Lung (tissue), 12 donors: ENCODE results near the gene METTL1. TPM values are rescaled to one million over a fixed set of nuclear protein-coding genes. Genes with fewer than 3 reads are reported as not detected.
"Not testable (repeated sequence)": the region's sequence is repeated elsewhere in the genome, so short reads cannot be mapped to it uniquely, and the experiment has no call there.

Experiments
- ATAC-seq: fragments of 200-7000 bp; cut with Tn5 transposase; one replicate; pipeline ENCODE4 v1.9.1; 2020; ENCODE audit warnings: moderate number of reproducible peaks; ENCODE audit not compliant: insufficient read depth, low FRiP score
- DNase-seq, 3 donors: peaks; one replicate each; pipeline ENCODE4 v3.0.0-alpha.2; 2013 to 2017
- H3K27ac ChIP-seq, 2 donors: one replicate each; pipeline ENCODE4 v1.5.1; 2013; ENCODE audit warnings: mild to moderate bottlenecking in 2 of 2, moderate library complexity in 2 of 2, control low read depth in 1 of 2, inconsistent platforms in 1 of 2, low read depth in 1 of 2, low read length in 1 of 2
- H3K27me3 ChIP-seq, 3 donors: one replicate each; pipeline ENCODE4 v1.5.1; 2013; ENCODE audit warnings: low read length in 2 of 3; ENCODE audit not compliant: control insufficient read depth in 3 of 3, insufficient read depth in 3 of 3
- H3K36me3 ChIP-seq, 4 donors: one replicate each; pipeline ENCODE4 v1.5.1; 2013; ENCODE audit warnings: low read length in 4 of 4, mild to moderate bottlenecking in 1 of 4, moderate library complexity in 1 of 4; ENCODE audit not compliant: control insufficient read depth in 4 of 4, insufficient read depth in 4 of 4
- H3K4me1 ChIP-seq, 5 donors: one replicate each; pipeline ENCODE4 v1.5.1; 2013; ENCODE audit warnings: low read length in 5 of 5, mild to moderate bottlenecking in 2 of 5, moderate library complexity in 1 of 5; ENCODE audit not compliant: control insufficient read depth in 5 of 5, insufficient read depth in 5 of 5
- H3K4me3 ChIP-seq: one replicate; pipeline ENCODE4 v1.5.1; 2013; ENCODE audit warnings: mild to moderate bottlenecking, control low read depth, moderate library complexity
- H3K9ac ChIP-seq, 2 donors: one replicate each; pipeline ENCODE4 v1.5.1; 2013; ENCODE audit warnings: low read length in 2 of 2, control low read depth in 1 of 2; ENCODE audit not compliant: insufficient read depth in 1 of 2
- H3K9me3 ChIP-seq, 4 donors: one replicate each; pipeline ENCODE4 v1.5.1; 2013; ENCODE audit warnings: low read length in 3 of 4, mild to moderate bottlenecking in 1 of 4, moderate library complexity in 1 of 4; ENCODE audit not compliant: control insufficient read depth in 4 of 4, insufficient read depth in 3 of 4
- WGBS, 2 donors: extraction: QIAGEN DNeasy Blood & Tissue Kit; methylation state at CpG; one replicate each; pipeline ENCODE4 v1.1.7; 2013; 5-methylcytosine and 5-hydroxymethylcytosine counted together
- polyA plus RNA-seq, 2 donors: library from polyadenylated mRNA; stranded (reverse); fragments of 200-250 nt; gene quantifications; one replicate each; pipeline ENCODE4 v1.2.1, GENCODE V29; 2013
- total RNA-seq, 2 donors: library from RNA; depleted of rRNA in 1 of 2; stranded (reverse); fragments of >200 nt in 1 of 2; gene quantifications; one replicate each; pipeline ENCODE4 v1.2.1, GENCODE V29; 2014 to 2021
- TF ChIP-seq, protein P1 (sequence below): IDR thresholded peaks from 2 replicates; pipeline ENCODE4 v1.5.1; 2012; ENCODE audit warnings: mild to moderate bottlenecking; ENCODE audit errors: control extremely low read depth, extremely low read depth
- donor health status: control.
- donor health status: control.
- donor health status: Bipolar disorder and iron deficiency.
- donor health status: healthy.
- donor health status: DM: yes; HTN: yes; CAD: no.

Gene METTL1
- total and polyA plus RNA-seq, 4 donors, result 2.8 to 35.5 (median 31.6) TPM

DNA sequence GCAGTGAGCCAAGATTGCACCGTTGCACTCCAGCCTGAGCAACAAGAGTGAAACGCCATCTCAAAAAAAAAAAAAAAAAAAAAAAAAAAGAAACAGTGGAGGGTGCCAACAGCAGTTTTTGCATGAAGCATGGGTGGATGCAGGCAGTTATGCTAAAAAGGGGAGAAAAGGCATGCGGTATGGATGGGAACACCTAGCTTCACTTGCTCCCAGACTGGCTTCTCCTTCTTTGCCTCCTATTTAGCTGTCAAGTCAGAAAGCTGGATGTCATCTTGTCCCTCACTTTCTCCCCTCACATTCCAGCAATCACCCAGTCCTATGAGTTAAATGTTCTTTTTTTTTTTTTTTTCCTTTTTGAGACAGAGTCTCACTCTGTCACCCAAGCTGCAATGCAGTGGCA, 3.1 kb upstream of the METTL1 start:
- TF ChIP-seq, protein P1, sequence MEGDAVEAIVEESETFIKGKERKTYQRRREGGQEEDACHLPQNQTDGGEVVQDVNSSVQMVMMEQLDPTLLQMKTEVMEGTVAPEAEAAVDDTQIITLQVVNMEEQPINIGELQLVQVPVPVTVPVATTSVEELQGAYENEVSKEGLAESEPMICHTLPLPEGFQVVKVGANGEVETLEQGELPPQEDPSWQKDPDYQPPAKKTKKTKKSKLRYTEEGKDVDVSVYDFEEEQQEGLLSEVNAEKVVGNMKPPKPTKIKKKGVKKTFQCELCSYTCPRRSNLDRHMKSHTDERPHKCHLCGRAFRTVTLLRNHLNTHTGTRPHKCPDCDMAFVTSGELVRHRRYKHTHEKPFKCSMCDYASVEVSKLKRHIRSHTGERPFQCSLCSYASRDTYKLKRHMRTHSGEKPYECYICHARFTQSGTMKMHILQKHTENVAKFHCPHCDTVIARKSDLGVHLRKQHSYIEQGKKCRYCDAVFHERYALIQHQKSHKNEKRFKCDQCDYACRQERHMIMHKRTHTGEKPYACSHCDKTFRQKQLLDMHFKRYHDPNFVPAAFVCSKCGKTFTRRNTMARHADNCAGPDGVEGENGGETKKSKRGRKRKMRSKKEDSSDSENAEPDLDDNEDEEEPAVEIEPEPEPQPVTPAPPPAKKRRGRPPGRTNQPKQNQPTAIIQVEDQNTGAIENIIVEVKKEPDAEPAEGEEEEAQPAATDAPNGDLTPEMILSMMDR, result no peak
- H3K4me1 ChIP-seq, result peaks cover 3 to 16% (median 6%) of the 10 kb centered on the region in 5 donors
- whole genome bisulfite sequencing, 2 donors, result 89 to 100% methylated on average over 3 of the region's 3 CpGs
- DNase-seq (no peak), ATAC-seq (no peak)
- no peak overlapping the region for H3K9ac ChIP-seq
- no peak overlapping the region for H3K4me3 ChIP-seq
- H3K9me3 ChIP-seq, result no peaks in the 10 kb centered on the region
- H3K36me3 ChIP-seq, result peaks cover 2 to 22% (median 5%) of the 10 kb centered on the region in 4 donors
- H3K27ac ChIP-seq, result no peak overlapping the region
- no peaks in the 10 kb centered on the region for H3K27me3 ChIP-seq

GRCh38 chr12:57774634-57775033, 2.7 kb upstream of the METTL1 start:
- WGBS, 2 donors, result 93 to 96% methylated on average over 11 of the region's 11 CpGs
- H3K9ac ChIP-seq, H3K4me3 ChIP-seq, H3K27ac ChIP-seq, DNase-seq, H3K27me3 ChIP-seq, ATAC-seq, H3K9me3 ChIP-seq: not testable (repeated sequence)
- Histone ChIP-seq H3K4me1 (peaks cover 3 to 16% (median 6%) of the 10 kb centered on the region in 5 donors), H3K36me3 (peaks cover 3 to 22% (median 7%) of the 10 kb centered on the region in 4 donors)

DNA sequence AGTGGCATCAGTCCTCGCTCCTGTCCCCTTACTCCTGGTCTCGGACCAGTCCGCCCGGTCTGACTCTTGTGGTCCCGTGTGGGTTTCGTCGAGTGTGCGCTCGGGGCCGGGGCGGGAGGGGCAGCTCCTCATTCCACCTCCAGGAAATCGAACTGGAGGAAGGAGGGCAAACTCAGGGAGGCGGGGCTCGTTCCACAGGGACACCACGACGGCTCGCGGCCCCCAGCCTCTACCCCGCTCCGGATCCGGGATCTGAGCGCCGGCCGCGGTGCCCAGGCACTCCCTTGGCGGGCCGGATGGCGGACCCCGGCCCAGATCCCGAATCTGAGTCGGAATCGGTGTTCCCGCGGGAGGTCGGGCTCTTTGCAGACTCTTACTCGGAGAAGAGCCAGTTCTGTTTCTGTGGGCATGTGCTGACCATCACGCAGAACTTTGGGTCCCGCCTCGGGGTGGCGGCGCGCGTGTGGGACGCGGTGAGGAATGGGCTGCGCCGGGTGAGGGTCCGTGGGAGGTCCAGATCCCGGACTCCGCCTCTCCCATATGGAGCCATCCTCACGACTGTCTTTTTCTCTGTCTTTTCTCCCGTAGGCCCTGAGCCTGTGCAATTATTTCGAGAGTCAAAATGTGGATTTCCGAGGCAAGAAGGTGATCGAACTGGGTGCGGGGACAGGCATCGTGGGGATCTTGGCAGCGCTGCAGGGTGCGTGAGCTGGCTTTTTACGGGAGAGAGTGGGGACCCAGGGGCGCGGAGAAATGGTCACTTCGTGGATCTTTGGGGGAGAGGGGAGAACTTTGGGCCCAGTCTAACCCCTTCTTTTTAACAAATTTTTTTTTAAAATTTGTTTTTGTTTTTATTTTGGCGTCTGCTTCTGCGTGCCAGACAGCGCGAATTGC, 771 bp upstream of the METTL1 start, which contains the start of gene EEF1AKMT3:
Gene EEF1AKMT3, plus strand, starts transcription at position 186 of the 894 bp plus-strand sequence. Its CDS starts 111 bp downstream, at position 297.
- TF ChIP-seq, protein P1, result no peak
- peak; percentile 64 to 74 (median 70) for DNase-seq

GRCh38 chr12:57771236-57771872, 551 bp downstream of the METTL1 start:
- DNase-seq, result peak; percentile 95 to 97 (median 97)
- 3% methylated on average over 16 of the region's 16 CpGs for WGBS, 2 donors
- peak; percentile 78 for ATAC-seq
- peaks cover 6 to 23% (median 9%) of the 10 kb centered on the region in 5 donors for H3K4me1 ChIP-seq
- H3K27me3 ChIP-seq, result peaks cover 0 to 11% (median 11%) of the 10 kb centered on the region in 3 donors
- TF ChIP-seq, protein P1, result no peak
- H3K9ac ChIP-seq, result peak overlapping the region; percentile 46 to 80
- peaks cover 3 to 20% (median 11%) of the 10 kb centered on the region in 4 donors for H3K36me3 ChIP-seq
- H3K9me3 ChIP-seq, result no peaks in the 10 kb centered on the region
- H3K4me3 ChIP-seq, result peak overlapping the region; percentile 83
- peak overlapping the region; percentile 84 to 91 for H3K27ac ChIP-seq

More for the DNA sequence above, 771 bp upstream of the METTL1 start, which contains the start of gene EEF1AKMT3:
- no peaks in the 10 kb centered on the region for H3K9me3 ChIP-seq
- ATAC-seq, result peak; percentile 62
- H3K27ac ChIP-seq, result peak within 1 kb of the TSS; percentile 84 to 91
- no peaks in the 10 kb centered on the region for H3K27me3 ChIP-seq
- peak within 1 kb of the TSS; percentile 46 to 88 for H3K9ac ChIP-seq
- peak within 1 kb of the TSS; percentile 83 for H3K4me3 ChIP-seq
- peaks cover 3 to 16% (median 6%) of the 10 kb centered on the region in 5 donors for H3K4me1 ChIP-seq
- 2 to 3% methylated on average over 65 to 67 of the region's 67 CpGs for WGBS, 2 donors
- H3K36me3 ChIP-seq, result peaks cover 3 to 26% (median 11%) of the 10 kb centered on the region in 4 donors
